Fibroblast of pulmonary artery (primary cell): ENCODE results near the gene TMEM79.

Experiments used
- DNase-seq: peaks from one replicate; pipeline ENCODE4 v3.0.0-alpha.2; 2010; ENCODE audit warnings: low read depth
- H3K4me3 ChIP-seq: replicated peaks from 2 replicates; pipeline ENCODE4 v1.5.1; 2011; ENCODE audit warnings: low read depth, mild to moderate bottlenecking, control low read depth, low read length, moderate library complexity
- TF ChIP-seq, protein P1 (sequence below): IDR thresholded peaks from 2 replicates; pipeline ENCODE4 v1.5.1; 2011; ENCODE audit warnings: mild to moderate bottlenecking, control low read depth, low read length, inconsistent platforms; ENCODE audit errors: missing control alignments

The TMEM79 gene

DNA sequence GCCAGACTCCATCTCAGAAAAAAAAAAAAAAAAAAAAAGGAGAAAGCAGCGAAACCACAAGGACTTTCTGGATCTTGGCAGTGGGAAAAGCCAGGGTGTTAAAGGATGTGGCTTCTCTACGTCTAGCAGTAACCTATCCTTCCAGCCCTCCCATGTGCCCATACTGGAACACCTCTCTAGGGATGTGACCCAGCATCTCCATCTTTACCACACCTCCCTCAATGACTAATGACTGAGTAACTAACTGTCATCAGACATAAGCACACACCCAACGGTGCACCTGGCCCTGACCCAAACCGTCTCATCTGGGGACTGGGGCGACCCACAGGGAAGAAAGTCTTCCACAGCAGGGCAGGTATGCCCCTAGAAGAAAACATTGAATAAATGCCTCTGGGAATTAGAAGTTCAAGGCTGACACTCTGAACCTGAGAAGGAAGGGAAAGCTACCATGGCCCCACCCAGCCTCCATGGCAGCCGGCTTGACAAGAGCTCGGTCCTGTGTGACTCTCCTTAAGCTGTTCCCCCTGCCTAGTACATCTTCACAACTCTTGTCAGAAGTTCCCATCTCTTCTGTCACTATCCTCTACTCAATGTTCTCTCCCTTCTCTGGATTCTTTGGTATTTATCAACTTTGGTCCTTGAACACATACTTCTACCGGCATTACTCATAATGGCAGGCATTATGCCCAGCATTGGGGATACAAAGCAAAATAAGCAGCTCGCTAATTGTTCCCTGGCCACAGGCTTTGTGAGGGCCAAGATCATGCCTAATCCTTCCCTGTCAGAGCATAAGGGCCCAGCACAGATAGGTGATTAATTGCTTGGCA lies 21.5 kb upstream of the TMEM79 start:
- DNase-seq = peak; percentile 71
- TF ChIP-seq, protein P1, sequence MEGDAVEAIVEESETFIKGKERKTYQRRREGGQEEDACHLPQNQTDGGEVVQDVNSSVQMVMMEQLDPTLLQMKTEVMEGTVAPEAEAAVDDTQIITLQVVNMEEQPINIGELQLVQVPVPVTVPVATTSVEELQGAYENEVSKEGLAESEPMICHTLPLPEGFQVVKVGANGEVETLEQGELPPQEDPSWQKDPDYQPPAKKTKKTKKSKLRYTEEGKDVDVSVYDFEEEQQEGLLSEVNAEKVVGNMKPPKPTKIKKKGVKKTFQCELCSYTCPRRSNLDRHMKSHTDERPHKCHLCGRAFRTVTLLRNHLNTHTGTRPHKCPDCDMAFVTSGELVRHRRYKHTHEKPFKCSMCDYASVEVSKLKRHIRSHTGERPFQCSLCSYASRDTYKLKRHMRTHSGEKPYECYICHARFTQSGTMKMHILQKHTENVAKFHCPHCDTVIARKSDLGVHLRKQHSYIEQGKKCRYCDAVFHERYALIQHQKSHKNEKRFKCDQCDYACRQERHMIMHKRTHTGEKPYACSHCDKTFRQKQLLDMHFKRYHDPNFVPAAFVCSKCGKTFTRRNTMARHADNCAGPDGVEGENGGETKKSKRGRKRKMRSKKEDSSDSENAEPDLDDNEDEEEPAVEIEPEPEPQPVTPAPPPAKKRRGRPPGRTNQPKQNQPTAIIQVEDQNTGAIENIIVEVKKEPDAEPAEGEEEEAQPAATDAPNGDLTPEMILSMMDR = no peak
- no peak overlapping the region for H3K4me3 ChIP-seq

DNA sequence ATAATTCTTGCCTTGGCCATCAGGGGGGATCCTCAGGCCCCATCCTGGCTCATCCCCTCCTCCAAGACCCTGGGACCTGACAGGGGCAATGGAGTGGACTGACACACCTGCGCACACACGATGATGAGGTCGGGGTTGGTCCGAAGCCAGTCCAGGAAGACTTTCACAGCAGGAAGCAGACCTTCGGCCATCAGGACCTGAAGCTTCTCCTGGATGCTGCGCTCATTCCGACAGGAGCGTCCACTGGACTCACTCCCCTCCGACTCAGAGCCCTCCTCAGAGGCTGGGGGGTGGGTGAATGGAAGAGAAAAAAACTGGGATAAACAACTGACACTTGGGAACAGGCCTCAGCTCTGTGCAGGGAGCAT lies 20.9 kb upstream of the TMEM79 start:
- no peak overlapping the region for H3K4me3 ChIP-seq
- DNase-seq = no peak
- TF ChIP-seq, protein P1 = no peak

DNA sequence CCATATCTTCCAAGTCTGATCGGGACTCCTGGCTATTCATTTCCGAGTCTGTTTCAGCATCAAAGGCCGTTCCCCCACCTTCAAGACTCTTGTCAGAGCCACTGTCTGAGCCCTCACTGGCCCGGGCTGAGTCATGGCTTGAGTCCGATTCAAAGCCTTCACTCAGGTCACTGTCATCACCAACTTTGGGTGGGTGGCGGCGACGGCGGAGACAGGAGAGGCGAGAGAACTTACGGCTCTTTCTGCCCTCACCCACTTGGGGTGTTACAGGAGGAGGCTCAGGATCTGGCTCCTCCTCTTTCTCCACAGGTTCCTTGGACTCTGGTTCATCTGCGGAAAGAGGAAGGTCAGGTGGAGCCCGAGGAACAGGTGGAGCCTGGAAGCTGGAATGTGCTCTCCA lies 18.1 kb upstream of the TMEM79 start:
- H3K4me3 ChIP-seq = no peak overlapping the region
- TF ChIP-seq, protein P1 = no peak
- DNase-seq = no peak

DNA sequence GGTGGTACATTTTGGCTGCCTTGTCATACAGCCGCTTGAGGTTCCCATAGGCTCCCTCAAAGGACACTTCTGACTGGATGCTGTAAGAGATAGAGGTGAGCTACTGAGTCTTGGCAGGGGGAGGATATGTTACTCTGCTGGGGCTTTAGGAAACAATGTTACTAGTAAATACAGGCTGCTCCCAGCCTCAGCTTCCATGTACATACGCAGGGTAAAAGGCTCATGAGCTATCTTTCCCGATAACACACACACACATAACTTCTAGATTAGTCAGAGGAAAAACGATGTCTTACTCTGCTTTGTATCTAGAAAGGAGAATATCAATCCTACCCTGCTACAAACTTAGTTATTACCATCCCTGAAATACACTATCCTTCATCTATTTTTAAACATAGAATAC lies 15.8 kb upstream of the TMEM79 start:
- DNase-seq = peak; percentile 65
- TF ChIP-seq, protein P1 = no peak
- H3K4me3 ChIP-seq = no peak overlapping the region

DNA sequence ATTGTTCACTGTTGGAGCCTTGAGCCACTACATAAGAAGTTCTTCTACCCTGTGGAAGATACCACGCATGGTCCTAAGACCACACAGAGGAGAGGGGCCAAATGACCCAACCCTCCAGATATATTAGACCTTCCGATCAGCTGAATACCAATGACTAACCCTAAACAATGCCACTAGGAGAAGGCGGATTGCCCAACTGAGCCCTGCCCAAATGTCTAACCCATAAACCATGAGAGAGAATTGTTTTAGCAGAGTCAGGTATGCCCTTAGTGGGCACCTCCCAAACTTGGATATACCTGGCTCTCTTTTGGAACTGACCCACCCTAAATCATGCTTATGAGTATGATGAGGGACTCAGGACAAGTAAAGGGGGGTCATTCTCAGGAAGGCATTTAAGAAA lies 13.8 kb upstream of the TMEM79 start:
- DNase-seq = no peak
- H3K4me3 ChIP-seq = no peak overlapping the region
- TF ChIP-seq, protein P1 = no peak

DNA sequence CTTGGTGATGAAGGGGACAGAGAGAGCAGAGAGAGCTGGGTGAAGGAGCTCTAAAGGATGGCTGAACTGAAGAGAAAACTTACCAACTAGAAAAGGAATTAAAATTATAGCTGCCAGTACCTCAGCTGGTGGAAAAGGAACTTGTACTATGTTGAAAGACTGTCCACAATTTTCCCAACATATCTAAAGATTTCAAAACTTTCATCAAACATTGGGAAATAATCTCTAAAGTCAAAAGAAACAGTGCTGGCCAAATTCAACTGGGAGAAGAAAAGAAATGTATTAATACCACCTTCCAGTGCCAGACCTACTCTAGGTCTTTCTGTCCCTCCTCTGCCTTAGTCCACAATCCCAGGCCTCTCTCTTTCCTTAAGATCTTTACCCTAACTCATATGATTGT lies 7.6 kb upstream of the TMEM79 start:
- TF ChIP-seq, protein P1 = no peak
- no peak overlapping the region for H3K4me3 ChIP-seq
- DNase-seq = peak; percentile 70

DNA sequence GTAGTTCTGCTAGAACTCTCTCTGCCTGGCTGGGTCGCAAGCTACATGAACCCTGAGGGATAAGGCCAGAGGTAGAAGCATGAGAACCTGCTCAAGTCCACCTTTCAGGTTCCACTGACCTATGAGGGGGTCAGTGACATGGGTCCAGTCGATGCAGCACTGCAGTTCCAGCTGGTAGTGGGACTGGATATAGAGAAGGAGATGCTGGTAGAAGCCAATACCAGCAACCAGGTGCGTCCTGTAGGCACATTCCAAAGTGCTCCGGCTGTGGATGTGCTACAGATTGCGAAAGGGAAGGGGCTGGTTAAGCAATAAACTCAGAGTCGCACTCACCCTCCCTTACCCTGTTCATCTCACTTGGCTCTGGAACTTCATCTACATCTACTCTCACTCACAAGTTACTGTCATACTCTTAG lies 7.2 kb upstream of the TMEM79 start:
- DNase-seq = peak; percentile 67
- TF ChIP-seq, protein P1 = no peak
- no peak overlapping the region for H3K4me3 ChIP-seq
